HG03095 (cell line): Measurements from ENCODE around the gene CXCL1.

ENCODE experiments used
- ATAC-seq: cut with Tn5 transposase; IDR thresholded peaks from one replicate; pipeline ENCODE4 v1.9.1; 2021; ENCODE audit warnings: moderate library complexity; ENCODE audit not compliant: unreplicated experiment

CXCL1 gene

GRCh38 chr4:73916172-73916925, 47.2 kb downstream of the CXCL1 start:
- ATAC-seq: no peak

- no peak for ATAC-seq
Measured at GRCh38 chr4:73917081-73917501, 47.9 kb downstream of the CXCL1 start.

- ATAC-seq: no peak
Measured at GRCh38 chr4:73918058-73918457, 48.9 kb downstream of the CXCL1 start.

- ATAC-seq: no peak
Measured at GRCh38 chr4:73919691-73920090, 50.5 kb downstream of the CXCL1 start.
